ENCODE results near the gene FREM1.

The FREM1 gene

GRCh38 chr9:14909181-14909580 is 1.0 kb downstream of the FREM1 start:
- DNase-seq (ENCODE audit: low spot score) = no peak

GRCh38 chr9:14908295-14909180 is 1.7 kb downstream of the FREM1 start:
- DNase-seq (ENCODE audit: low spot score) = no peak

- DNase-seq (ENCODE audit: low spot score) = no peak
These were observed 2.5 kb downstream of the FREM1 start for GRCh38 chr9:14907696-14908095.

GRCh38 chr9:14907360-14907685 is 2.9 kb downstream of the FREM1 start:
- no peak for DNase-seq (ENCODE audit: low spot score)

- no peak for DNase-seq (ENCODE audit: low spot score)
These were observed 3.4 kb downstream of the FREM1 start for GRCh38 chr9:14906644-14907359.

- DNase-seq (ENCODE audit: low spot score) = no peak
These were observed 4.2 kb downstream of the FREM1 start for GRCh38 chr9:14906000-14906399.

GRCh38 chr9:14903040-14903439 is 7.2 kb downstream of the FREM1 start:
- DNase-seq (ENCODE audit: low spot score) = no peak

GRCh38 chr9:14902561-14902960 is 7.7 kb downstream of the FREM1 start:
- DNase-seq (ENCODE audit: low spot score) = no peak

- DNase-seq (ENCODE audit: low spot score) = no peak
These were observed 10.4 kb downstream of the FREM1 start for GRCh38 chr9:14899815-14900193.

GRCh38 chr9:14899042-14899814 is 11.0 kb downstream of the FREM1 start:
- DNase-seq (ENCODE audit: low spot score) = no peak

- no peak for DNase-seq (ENCODE audit: low spot score)
These were observed 14.4 kb downstream of the FREM1 start for GRCh38 chr9:14895806-14896205.

- no peak for DNase-seq (ENCODE audit: low spot score)
These were observed 16.9 kb downstream of the FREM1 start for GRCh38 chr9:14893280-14893679.

GRCh38 chr9:14891332-14891731 is 18.9 kb downstream of the FREM1 start:
- DNase-seq (ENCODE audit: low spot score) = no peak

GRCh38 chr9:14889451-14889850 is 20.8 kb downstream of the FREM1 start:
- DNase-seq (ENCODE audit: low spot score) = no peak

GRCh38 chr9:14888875-14889274 is 21.4 kb downstream of the FREM1 start:
- DNase-seq (ENCODE audit: low spot score) = no peak

- DNase-seq (ENCODE audit: low spot score) = no peak
These were observed 22.0 kb downstream of the FREM1 start for GRCh38 chr9:14888272-14888671.

GRCh38 chr9:14887149-14887548 is 23.1 kb downstream of the FREM1 start:
- DNase-seq (ENCODE audit: low spot score) = no peak

GRCh38 chr9:14883310-14883944 is 26.8 kb downstream of the FREM1 start:
- DNase-seq (ENCODE audit: low spot score) = no peak

- DNase-seq (ENCODE audit: low spot score) = no peak
These were observed 28.1 kb downstream of the FREM1 start for GRCh38 chr9:14882090-14882489.

GRCh38 chr9:14881006-14881405 is 29.2 kb downstream of the FREM1 start:
- DNase-seq (ENCODE audit: low spot score) = no peak

GRCh38 chr9:14870090-14870489 is 40.1 kb downstream of the FREM1 start:
- DNase-seq (ENCODE audit: low spot score) = no peak

- DNase-seq (ENCODE audit: low spot score) = no peak
These were observed 40.6 kb downstream of the FREM1 start for GRCh38 chr9:14869671-14870070.
